ENCODE results near the gene RPTOR.

DNA sequence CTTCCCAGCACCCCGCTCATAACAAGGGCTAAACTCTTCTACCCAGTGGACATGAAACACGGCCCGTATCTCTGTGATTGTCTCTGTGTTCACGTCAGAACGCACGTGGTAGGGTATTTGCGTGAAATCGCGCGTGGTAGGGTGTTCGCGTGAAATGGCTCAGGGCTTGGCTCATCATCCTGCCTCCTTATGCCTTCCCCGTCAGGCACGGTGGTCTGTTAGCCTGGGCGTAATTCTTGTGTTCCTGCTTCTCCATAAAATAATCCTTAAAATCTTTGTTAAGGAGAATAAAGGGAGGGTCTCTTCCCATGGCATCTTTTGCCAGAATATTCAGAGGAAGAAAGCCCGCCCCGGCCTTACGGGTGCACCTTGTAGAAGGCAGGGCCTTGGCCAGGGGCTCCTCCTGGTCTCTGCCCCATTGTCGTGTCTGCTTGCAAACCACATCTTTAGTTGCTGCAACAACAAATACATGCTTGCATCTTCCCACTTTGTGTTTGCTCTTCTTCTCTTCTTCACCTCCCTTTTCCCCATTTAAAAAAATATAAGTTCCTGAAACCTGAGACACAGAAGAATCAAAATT, 330.3 kb downstream of the RPTOR start:
- TF ChIP-seq, protein P1, sequence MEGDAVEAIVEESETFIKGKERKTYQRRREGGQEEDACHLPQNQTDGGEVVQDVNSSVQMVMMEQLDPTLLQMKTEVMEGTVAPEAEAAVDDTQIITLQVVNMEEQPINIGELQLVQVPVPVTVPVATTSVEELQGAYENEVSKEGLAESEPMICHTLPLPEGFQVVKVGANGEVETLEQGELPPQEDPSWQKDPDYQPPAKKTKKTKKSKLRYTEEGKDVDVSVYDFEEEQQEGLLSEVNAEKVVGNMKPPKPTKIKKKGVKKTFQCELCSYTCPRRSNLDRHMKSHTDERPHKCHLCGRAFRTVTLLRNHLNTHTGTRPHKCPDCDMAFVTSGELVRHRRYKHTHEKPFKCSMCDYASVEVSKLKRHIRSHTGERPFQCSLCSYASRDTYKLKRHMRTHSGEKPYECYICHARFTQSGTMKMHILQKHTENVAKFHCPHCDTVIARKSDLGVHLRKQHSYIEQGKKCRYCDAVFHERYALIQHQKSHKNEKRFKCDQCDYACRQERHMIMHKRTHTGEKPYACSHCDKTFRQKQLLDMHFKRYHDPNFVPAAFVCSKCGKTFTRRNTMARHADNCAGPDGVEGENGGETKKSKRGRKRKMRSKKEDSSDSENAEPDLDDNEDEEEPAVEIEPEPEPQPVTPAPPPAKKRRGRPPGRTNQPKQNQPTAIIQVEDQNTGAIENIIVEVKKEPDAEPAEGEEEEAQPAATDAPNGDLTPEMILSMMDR (IDR thresholded peaks at IDR 0.05; ENCODE audit: low read length), result no peak
- no peak for TF ChIP-seq EZH2 (IDR thresholded peaks at IDR 0.05; ENCODE audit: borderline replicate concordance, low read length)

Measured in OCI-LY1 (cell line).